ENCODE measurements around the gene REV3L. TPM values are rescaled to one million over a fixed set of nuclear protein-coding genes. Genes with fewer than 3 reads are reported as not detected.

Gene REV3L
- total RNA-seq, 3 donors from 2014 or later: 17.7 to 56.4 (median 20.7) TPM

- no peaks in the 10 kb centered on the region for H3K36me3 ChIP-seq (ENCODE audit: low read depth)
- ATAC-seq (no peak), DNase-seq (no peak)
- H3K4me3 ChIP-seq: no peak overlapping the region
- TF ChIP-seq CTCF (IDR thresholded peaks at IDR 0.05): no peak
- H3K4me1 ChIP-seq (ENCODE audit: low read depth): no peaks in the 10 kb centered on the region
- H3K9me3 ChIP-seq: no peaks in the 10 kb centered on the region
- intact Hi-C loops (cut with DNase I, micrococcal nuclease): no loop called here
Measured at GRCh38 chr6:111503194-111503593, 20.2 kb upstream of the REV3L start.

- no peak for ATAC-seq
Measured at GRCh38 chr6:111502154-111502553, 19.1 kb upstream of the REV3L start.

GRCh38 chr6:111499269-111499793, 16.3 kb upstream of the REV3L start:
- H3K4me1 ChIP-seq (ENCODE audit: low read depth): no peaks in the 10 kb centered on the region
- ATAC-seq: no peak
- DNase-seq: no peak
- H3K9me3 ChIP-seq: no peaks in the 10 kb centered on the region
- H3K4me3 ChIP-seq: no peak overlapping the region
- H3K36me3 ChIP-seq (ENCODE audit: low read depth): no peaks in the 10 kb centered on the region
- intact Hi-C loops (cut with DNase I, micrococcal nuclease): no loop called here
- no peak for TF ChIP-seq CTCF (IDR thresholded peaks at IDR 0.05)

More at GRCh38 chr6:111502154-111502553, 19.1 kb upstream of the REV3L start:
- no peaks in the 10 kb centered on the region for H3K9me3 ChIP-seq
- TF ChIP-seq CTCF (IDR thresholded peaks at IDR 0.05): no peak
- intact Hi-C loops (cut with DNase I, micrococcal nuclease): no loop called here
- no peaks in the 10 kb centered on the region for H3K36me3 ChIP-seq (ENCODE audit: low read depth)
- DNase-seq: no peak
- no peak overlapping the region for H3K4me3 ChIP-seq
- H3K4me1 ChIP-seq (ENCODE audit: low read depth): no peaks in the 10 kb centered on the region

GRCh38 chr6:111494951-111495635, 12.1 kb upstream of the REV3L start:
- ATAC-seq: no peak
- DNase-seq: no peak
- TF ChIP-seq CTCF (IDR thresholded peaks at IDR 0.05): no peak
- H3K4me3 ChIP-seq: no peak overlapping the region
- no peaks in the 10 kb centered on the region for H3K9me3 ChIP-seq
- H3K4me1 ChIP-seq (ENCODE audit: low read depth): no peaks in the 10 kb centered on the region
- intact Hi-C loops (cut with DNase I, micrococcal nuclease): no loop called here
- H3K36me3 ChIP-seq (ENCODE audit: low read depth): no peaks in the 10 kb centered on the region

GRCh38 chr6:111492499-111492898, 9.5 kb upstream of the REV3L start:
- no peak for TF ChIP-seq CTCF (IDR thresholded peaks at IDR 0.05)
- no peaks in the 10 kb centered on the region for H3K4me1 ChIP-seq (ENCODE audit: low read depth)
- H3K9me3 ChIP-seq: no peaks in the 10 kb centered on the region
- DNase-seq (no peak), ATAC-seq (no peak)
- no peaks in the 10 kb centered on the region for H3K36me3 ChIP-seq (ENCODE audit: low read depth)
- intact Hi-C loops (cut with DNase I, micrococcal nuclease): no loop called here
- no peak overlapping the region for H3K4me3 ChIP-seq

All from mucosa of descending colon (tissue), 3 donors.